CD4-positive, alpha-beta memory T cell (primary cell): ENCODE results near the gene TAAR9. TPM values are rescaled to one million over a fixed set of nuclear protein-coding genes. Genes with fewer than 3 reads are reported as not detected.

Experiments used
- CTCF ChIA-PET: fragments of 350-600 bp; sonication (Branson Sonifier 250); formaldehyde crosslinking; loops from one replicate; lab custom pipeline; 2021; ENCODE audit warnings: inconsistent platforms; ENCODE audit not compliant: partially characterized antibody; lab: Charles Lee
- POLR2A ChIA-PET: fragments of 350-600 bp; sonication (Branson Sonifier 250); formaldehyde crosslinking; loops from one replicate; lab custom pipeline; 2021; ENCODE audit not compliant: partially characterized antibody; lab: Charles Lee
- DNase-seq, 5 donors: peaks; one replicate each; pipeline versions ENCODE4 v3.0.0 to v3.0.0-alpha.2; 2020 to 2022; ENCODE audit warnings: mixed read lengths in 1 of 5
- H3K27ac ChIP-seq: one replicate; pipeline ENCODE4 v1.7.0; 2013; ENCODE audit warnings: low read depth, low read length
- H3K27me3 ChIP-seq: 2 replicates; pipeline ENCODE4 v1.7.0; 2013; ENCODE audit warnings: mild to moderate bottlenecking, low read length, moderate library complexity; ENCODE audit not compliant: insufficient read depth
- H3K36me3 ChIP-seq: 2 replicates; pipeline ENCODE4 v1.7.0; 2013; ENCODE audit warnings: mild to moderate bottlenecking, low read length, moderate library complexity; ENCODE audit not compliant: insufficient read depth
- H3K4me1 ChIP-seq: 2 replicates; pipeline ENCODE4 v1.7.0; 2013; ENCODE audit warnings: mild to moderate bottlenecking, low read length, moderate library complexity; ENCODE audit not compliant: insufficient read depth
- H3K4me3 ChIP-seq, 2 donors: one replicate each; pipeline ENCODE4 v1.7.0; 2013; ENCODE audit warnings: low read length in 2 of 2, mild to moderate bottlenecking in 1 of 2
- H3K9me3 ChIP-seq, 2 donors: one replicate each; pipeline ENCODE4 v1.7.0; 2013; ENCODE audit warnings: low read length in 2 of 2, control low read depth in 1 of 2; ENCODE audit not compliant: control insufficient read depth in 1 of 2
- H3K27ac Mint-ChIP-seq, 7 donors: one replicate each; pipeline ENCODE4 v1.8.0; 2020 to 2021; ENCODE audit warnings: mixed read lengths in 7 of 7, mild to moderate bottlenecking in 6 of 7, inconsistent platforms in 3 of 7, moderate library complexity in 3 of 7
- H3K27me3 Mint-ChIP-seq, 2 donors: one replicate each; pipeline ENCODE4 v1.8.0; 2020 to 2021; ENCODE audit warnings: mixed read lengths in 2 of 2
- H3K36me3 Mint-ChIP-seq, 2 donors: one replicate each; pipeline ENCODE4 v1.8.0; 2020 to 2021; ENCODE audit warnings: mixed read lengths in 2 of 2, inconsistent platforms in 1 of 2, mild to moderate bottlenecking in 1 of 2
- H3K4me1 Mint-ChIP-seq, 4 donors: one replicate each; pipeline ENCODE4 v1.8.0; 2020 to 2021; ENCODE audit warnings: mixed read lengths in 4 of 4, mild to moderate bottlenecking in 1 of 4
- H3K4me3 Mint-ChIP-seq, 8 donors: one replicate each; pipeline ENCODE4 v1.8.0; 2020 to 2021; ENCODE audit warnings: mixed read lengths in 8 of 8, mild to moderate bottlenecking in 7 of 8, moderate library complexity in 6 of 8, inconsistent platforms in 3 of 8
- H3K9me3 Mint-ChIP-seq, 8 donors: one replicate each; pipeline ENCODE4 v1.8.0; 2020 to 2021; ENCODE audit warnings: mixed read lengths in 8 of 8, mild to moderate bottlenecking in 5 of 8, inconsistent platforms in 3 of 8, moderate library complexity in 1 of 8
- intact Hi-C: fragments of 100-400 bp; cut with micrococcal nuclease; formaldehyde crosslinking; loops from one replicate; pipeline ENCODE4 v1.15.1; 2023
- polyA plus RNA-seq, 2 donors: library from polyadenylated mRNA; unstranded; fragments of 300-500 nt; fragmentation: Illumina TruSeq; gene quantifications; one replicate each; pipeline ENCODE4 v1.2.3, GENCODE V29; 2021
- total RNA-seq, 2 experiments: library from RNA; stranded (reverse); gene quantifications; one replicate each; pipeline ENCODE4 v1.2.3, GENCODE V29; 2021

TAAR9 gene
- total and polyA plus RNA-seq, 4 experiments from 2014 or later: not detected

DNA sequence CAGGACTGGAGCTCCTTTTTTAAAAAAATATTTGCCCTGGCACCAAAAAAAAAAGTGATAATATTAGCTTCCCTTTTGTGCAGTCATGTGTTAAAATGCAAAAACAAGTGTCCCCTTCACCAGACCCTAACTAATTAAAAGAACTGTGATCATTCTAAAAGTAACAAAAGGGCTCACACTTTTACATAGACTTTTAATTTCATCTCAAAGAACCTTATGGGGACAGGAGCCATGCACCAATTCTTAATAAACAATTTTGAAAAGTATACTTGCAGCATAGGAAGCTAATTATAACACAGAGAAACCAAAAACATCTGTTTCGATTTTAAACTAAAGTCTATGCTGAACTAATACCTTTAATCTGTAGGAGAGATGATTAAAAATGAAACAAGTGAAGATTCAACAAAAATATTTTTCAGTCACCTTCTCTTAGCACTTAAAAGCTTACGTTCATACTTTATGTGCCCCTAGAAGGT is 42.4 kb upstream of the TAAR9 start:
- H3K4me1 Mint-ChIP-seq: peaks cover 26 to 49% (median 46%) of the 10 kb centered on the region in 4 donors
- Histone ChIP-seq H3K9me3 (no peaks in the 10 kb centered on the region), H3K4me3 (no peak overlapping the region), H3K27ac (no peak overlapping the region), H3K4me1 (peaks cover 35% of the 10 kb centered on the region), H3K27me3 (no peaks in the 10 kb centered on the region), H3K36me3 (peaks cover 6% of the 10 kb centered on the region)
- H3K9me3 Mint-ChIP-seq: peaks cover 0 to 2% (median 0%) of the 10 kb centered on the region in 8 donors
- CTCF ChIA-PET: interaction anchor here (1.1 to 5.5 kb wide), 6 partner anchors 11 to 328 kb away, joined by 3 to 41 read pairs (median 6); no protein-coding TSS in a partner anchor
- H3K27ac Mint-ChIP-seq: peak overlapping the region in 2 of 7 donors; percentile 7 to 52
- H3K27me3 Mint-ChIP-seq: no peaks in the 10 kb centered on the region
- DNase-seq: no peak
- peak overlapping the region in 1 of 8 donors; percentile 59 for H3K4me3 Mint-ChIP-seq
- peaks cover 36 to 40% of the 10 kb centered on the region in 2 donors for H3K36me3 Mint-ChIP-seq
- POLR2A ChIA-PET: no interaction called here
- intact Hi-C loops: no loop called here

DNA sequence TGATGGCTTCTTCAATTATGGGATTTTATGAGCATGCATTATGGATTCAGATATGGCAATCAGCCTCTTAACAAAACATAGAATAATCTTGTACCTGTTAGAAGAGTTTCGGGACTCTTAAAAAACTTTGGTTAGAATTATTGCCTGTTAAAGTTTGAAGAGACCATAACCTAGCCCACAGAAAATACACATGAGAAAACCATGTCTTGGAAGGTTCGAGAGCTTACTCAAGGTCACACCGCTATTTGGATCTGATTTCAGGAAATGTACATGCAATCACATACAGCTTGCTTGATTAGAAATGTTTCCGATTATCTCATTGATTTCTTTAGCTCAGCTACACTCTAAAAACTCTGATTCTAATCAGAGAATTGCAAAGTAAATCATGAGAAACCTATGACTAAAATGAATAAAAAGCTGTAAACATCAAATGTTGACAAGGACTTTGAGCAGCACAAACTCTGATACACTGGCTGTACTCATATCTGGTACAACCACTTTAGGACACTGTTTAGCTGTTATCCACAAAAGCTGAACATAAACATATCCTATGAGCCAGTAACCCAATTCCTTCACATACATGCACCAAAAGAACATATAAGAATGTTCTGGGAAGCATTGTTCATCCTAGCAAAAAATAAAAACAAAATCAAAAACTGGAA is 41.4 kb upstream of the TAAR9 start:
- no peak overlapping the region for H3K4me3 ChIP-seq
- H3K27ac ChIP-seq: no peak overlapping the region
- ChIA-PET CTCF (interaction anchor here (1.1 to 5.5 kb wide), 5 partner anchors 12 to 327 kb away, joined by 3 to 41 read pairs (median 3); no protein-coding TSS in a partner anchor), POLR2A (no interaction called here)
- H3K4me1 ChIP-seq: peaks cover 27% of the 10 kb centered on the region
- peaks cover 7% of the 10 kb centered on the region for H3K36me3 ChIP-seq
- no peak for DNase-seq
- no peaks in the 10 kb centered on the region for H3K27me3 ChIP-seq
- H3K36me3 Mint-ChIP-seq: peaks cover 41 to 46% of the 10 kb centered on the region in 2 donors
- intact Hi-C loops: no loop called here
- no peaks in the 10 kb centered on the region for H3K9me3 ChIP-seq
- peaks cover 0 to 2% (median 0%) of the 10 kb centered on the region in 8 donors for H3K9me3 Mint-ChIP-seq
- H3K4me3 Mint-ChIP-seq: peak overlapping the region in 1 of 8 donors; percentile 3
- H3K27ac Mint-ChIP-seq: no peak overlapping the region
- peaks cover 30 to 54% (median 48%) of the 10 kb centered on the region in 4 donors for H3K4me1 Mint-ChIP-seq
- H3K27me3 Mint-ChIP-seq: no peaks in the 10 kb centered on the region

DNA sequence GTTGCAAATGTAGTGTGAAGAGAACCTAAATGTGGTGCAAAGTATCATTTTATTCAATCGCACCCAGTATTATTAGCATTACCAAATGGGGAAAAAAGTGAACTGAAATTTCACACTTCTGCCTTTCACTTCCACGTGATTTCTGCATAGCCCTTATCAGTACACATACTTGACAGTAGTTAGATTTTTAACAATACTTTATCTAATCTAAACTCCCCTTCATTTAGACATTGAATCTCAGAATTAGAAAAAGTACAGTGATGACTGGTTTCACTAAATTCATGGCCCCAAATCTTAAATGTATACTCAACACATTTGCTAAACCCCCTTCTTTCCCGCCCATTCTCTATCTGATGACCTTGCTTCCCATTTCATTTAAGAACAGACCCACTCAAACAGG is 39.4 kb upstream of the TAAR9 start:
- Histone ChIP-seq H3K27me3 (no peaks in the 10 kb centered on the region), H3K9me3 (no peaks in the 10 kb centered on the region), H3K27ac (no peak overlapping the region), H3K4me1 (peaks cover 17% of the 10 kb centered on the region), H3K4me3 (no peak overlapping the region), H3K36me3 (peaks cover 12% of the 10 kb centered on the region)
- POLR2A ChIA-PET: no interaction called here
- DNase-seq: no peak
- H3K4me1 Mint-ChIP-seq: peaks cover 26 to 54% (median 48%) of the 10 kb centered on the region in 4 donors
- no peaks in the 10 kb centered on the region for H3K27me3 Mint-ChIP-seq
- peaks cover 47 to 48% of the 10 kb centered on the region in 2 donors for H3K36me3 Mint-ChIP-seq
- peak overlapping the region in 1 of 7 donors; percentile 58 for H3K27ac Mint-ChIP-seq
- H3K4me3 Mint-ChIP-seq: peak overlapping the region in 1 of 8 donors; percentile 3
- CTCF ChIA-PET: interaction anchor here (1.5 kb wide), 1 partner anchor 14 kb away, joined by 3 read pairs; no protein-coding TSS in a partner anchor
- intact Hi-C loops: no loop called here
- peaks cover 0 to 2% (median 0%) of the 10 kb centered on the region in 8 donors for H3K9me3 Mint-ChIP-seq

DNA sequence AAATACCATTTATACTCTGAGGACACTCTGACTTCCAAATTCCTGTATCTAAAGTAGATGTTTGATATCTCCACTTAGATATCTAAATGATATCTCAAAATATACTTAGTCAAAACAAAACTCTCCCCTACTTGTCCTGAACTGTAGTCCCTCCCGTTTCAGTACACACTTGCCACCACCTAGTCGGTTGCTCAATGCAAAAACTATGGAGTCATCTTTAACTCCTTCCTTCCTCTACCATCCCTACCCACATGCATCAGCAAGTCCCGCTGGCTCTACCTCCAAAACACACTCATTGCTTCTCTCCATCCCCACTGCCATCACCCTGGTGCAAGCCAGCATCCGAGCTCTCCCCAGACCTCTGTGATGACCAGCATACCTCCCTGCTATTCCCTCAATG is 38.3 kb upstream of the TAAR9 start:
- peaks cover 0 to 1% (median 0%) of the 10 kb centered on the region in 8 donors for H3K9me3 Mint-ChIP-seq
- Histone ChIP-seq H3K9me3 (no peaks in the 10 kb centered on the region), H3K36me3 (peaks cover 12% of the 10 kb centered on the region), H3K27me3 (no peaks in the 10 kb centered on the region), H3K4me1 (peaks cover 13% of the 10 kb centered on the region), H3K27ac (no peak overlapping the region), H3K4me3 (no peak overlapping the region)
- H3K27ac Mint-ChIP-seq: peak overlapping the region in 3 of 7 donors; percentile 58 to 71 (median 61)
- peaks cover 36 to 44% of the 10 kb centered on the region in 2 donors for H3K36me3 Mint-ChIP-seq
- no peak for DNase-seq
- CTCF ChIA-PET: interaction anchor here (1.5 kb wide), 1 partner anchor 15 kb away, joined by 3 read pairs; no protein-coding TSS in a partner anchor
- H3K27me3 Mint-ChIP-seq: no peaks in the 10 kb centered on the region
- POLR2A ChIA-PET: no interaction called here
- peaks cover 28 to 56% (median 49%) of the 10 kb centered on the region in 4 donors for H3K4me1 Mint-ChIP-seq
- intact Hi-C loops: no loop called here
- H3K4me3 Mint-ChIP-seq: no peak overlapping the region

DNA sequence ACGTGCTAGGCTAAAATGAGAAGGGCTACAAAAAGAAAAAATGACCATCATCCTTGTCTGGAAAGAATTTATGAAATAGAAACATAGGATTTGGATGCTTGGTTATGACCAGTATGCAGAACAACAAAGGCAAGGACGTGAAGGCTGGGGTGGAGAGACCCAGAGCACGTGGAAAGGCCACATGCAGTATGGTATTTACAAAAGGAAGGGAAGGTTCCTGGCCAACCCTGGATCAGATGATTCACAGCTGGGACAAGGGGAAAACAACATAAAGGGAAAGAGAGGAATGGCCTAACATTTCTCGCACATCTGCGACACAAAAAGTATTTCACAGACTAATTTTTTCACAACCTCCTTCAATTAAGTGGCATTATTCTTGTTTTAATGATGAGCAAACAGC is 33.3 kb upstream of the TAAR9 start:
- H3K27me3 ChIP-seq: no peaks in the 10 kb centered on the region
- DNase-seq: no peak
- ChIA-PET POLR2A (no interaction called here), CTCF (interaction anchor here (1.5 kb wide), 1 partner anchor 20 kb away, joined by 8 read pairs; no protein-coding TSS in a partner anchor)
- H3K4me3 Mint-ChIP-seq: no peak overlapping the region
- H3K4me1 Mint-ChIP-seq: peaks cover 32 to 56% (median 50%) of the 10 kb centered on the region in 4 donors
- H3K4me3 ChIP-seq: no peak overlapping the region
- H3K27me3 Mint-ChIP-seq: no peaks in the 10 kb centered on the region
- peaks cover 10% of the 10 kb centered on the region for H3K4me1 ChIP-seq
- no peak overlapping the region for H3K27ac ChIP-seq
- no peak overlapping the region for H3K27ac Mint-ChIP-seq
- no peaks in the 10 kb centered on the region for H3K9me3 ChIP-seq
- H3K36me3 ChIP-seq: peaks cover 6% of the 10 kb centered on the region
- H3K36me3 Mint-ChIP-seq: peaks cover 22 to 36% of the 10 kb centered on the region in 2 donors
- intact Hi-C loops: no loop called here
- no peaks in the 10 kb centered on the region for H3K9me3 Mint-ChIP-seq

DNA sequence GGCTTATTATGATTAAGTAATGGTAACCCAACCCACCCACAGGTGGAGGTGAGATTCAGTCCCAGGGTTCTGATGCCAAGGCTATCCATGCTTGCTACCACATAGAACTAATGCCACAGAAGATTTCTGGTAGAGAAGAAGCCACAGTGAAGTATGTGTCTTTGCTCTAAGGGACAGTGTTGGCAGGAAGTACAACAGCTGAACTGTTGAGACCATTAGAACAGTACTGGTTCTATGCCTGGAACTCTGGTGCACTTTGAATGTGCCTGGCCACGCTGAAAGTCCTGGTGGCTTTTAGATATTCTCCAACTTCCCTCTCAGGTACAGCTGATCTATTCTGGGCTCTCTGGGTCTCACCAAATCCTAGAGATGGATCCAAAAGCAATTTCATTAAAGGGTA is 32.9 kb upstream of the TAAR9 start:
- Mint-ChIP-seq H3K36me3 (peaks cover 18 to 33% of the 10 kb centered on the region in 2 donors), H3K9me3 (no peaks in the 10 kb centered on the region), H3K4me3 (no peak overlapping the region), H3K27me3 (no peaks in the 10 kb centered on the region), H3K27ac (no peak overlapping the region), H3K4me1 (peaks cover 32 to 52% (median 47%) of the 10 kb centered on the region in 4 donors)
- Histone ChIP-seq H3K36me3 (peaks cover 6% of the 10 kb centered on the region), H3K4me1 (peaks cover 10% of the 10 kb centered on the region), H3K4me3 (no peak overlapping the region), H3K27me3 (no peaks in the 10 kb centered on the region), H3K9me3 (no peaks in the 10 kb centered on the region), H3K27ac (no peak overlapping the region)
- ChIA-PET POLR2A (no interaction called here), CTCF (interaction anchor here (1.5 kb wide), 1 partner anchor 21 kb away, joined by 8 read pairs; no protein-coding TSS in a partner anchor)
- DNase-seq: no peak
- intact Hi-C loops: no loop called here

DNA sequence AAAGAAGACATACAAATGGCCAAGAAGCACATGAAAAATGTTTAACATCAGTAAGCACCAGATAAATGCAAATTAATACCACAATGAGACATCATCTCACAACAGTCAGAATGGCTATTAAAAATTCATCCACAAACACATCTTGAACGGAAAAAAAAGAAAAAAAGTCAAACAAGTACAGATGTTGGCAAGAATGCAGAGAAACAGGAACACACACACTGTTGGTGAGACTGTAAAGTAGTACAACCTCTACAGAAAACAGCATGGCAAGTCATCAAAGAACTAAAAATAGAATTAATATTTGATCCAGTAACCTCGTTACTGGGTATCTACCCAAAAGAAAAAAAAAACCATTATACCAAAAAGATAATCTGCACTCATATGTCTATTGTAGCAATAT is 31.6 kb upstream of the TAAR9 start:
- no peaks in the 10 kb centered on the region for H3K9me3 Mint-ChIP-seq
- peaks cover 21% of the 10 kb centered on the region for H3K4me1 ChIP-seq
- intact Hi-C loops: no loop called here
- H3K27ac ChIP-seq: no peak overlapping the region
- H3K27me3 ChIP-seq: no peaks in the 10 kb centered on the region
- peaks cover 6% of the 10 kb centered on the region for H3K36me3 ChIP-seq
- no peaks in the 10 kb centered on the region for H3K27me3 Mint-ChIP-seq
- ChIA-PET CTCF (no interaction called here), POLR2A (no interaction called here)
- peaks cover 38 to 60% (median 52%) of the 10 kb centered on the region in 4 donors for H3K4me1 Mint-ChIP-seq
- H3K9me3 ChIP-seq: no peaks in the 10 kb centered on the region
- no peak overlapping the region for H3K4me3 Mint-ChIP-seq
- H3K36me3 Mint-ChIP-seq: peaks cover 10 to 26% of the 10 kb centered on the region in 2 donors
- H3K4me3 ChIP-seq: no peak overlapping the region
- H3K27ac Mint-ChIP-seq: no peak overlapping the region
- no peak for DNase-seq
